HEK293 (cell line): ENCODE measurements around the gene B4GALT1.

Experiments used
- GLIS2 ChIP-seq: fragments of 450-650 bp; formaldehyde crosslinking; IDR thresholded peaks from 2 replicates; pipeline ENCODE4 v1.5.1; 2016; ENCODE audit warnings: missing biosample characterization, missing genetic modification characterization
- KLF17 ChIP-seq: fragments of 450-650 bp; formaldehyde crosslinking; IDR thresholded peaks from 2 replicates; pipeline ENCODE4 v1.5.1; 2016; ENCODE audit warnings: missing biosample characterization, missing genetic modification characterization
- KLF7 ChIP-seq: fragments of 450-650 bp; formaldehyde crosslinking; IDR thresholded peaks from 2 replicates; pipeline ENCODE4 v1.5.1; 2016; ENCODE audit warnings: missing biosample characterization, missing genetic modification characterization, borderline replicate concordance
- KLF8 ChIP-seq: fragments of 450-650 bp; formaldehyde crosslinking; IDR thresholded peaks from 2 replicates; pipeline ENCODE4 v1.5.1; 2016; ENCODE audit warnings: missing biosample characterization, missing genetic modification characterization
- PATZ1 ChIP-seq: fragments of 450-650 bp; formaldehyde crosslinking; IDR thresholded peaks from 2 replicates; pipeline ENCODE4 v1.5.1; 2016; ENCODE audit warnings: missing biosample characterization, missing genetic modification characterization
- REPIN1 ChIP-seq: fragments of 450-650 bp; formaldehyde crosslinking; IDR thresholded peaks from 2 replicates; pipeline ENCODE4 v1.5.1; 2017; ENCODE audit warnings: missing biosample characterization, missing genetic modification characterization, low read depth
- SCRT2 ChIP-seq: fragments of 450-650 bp; formaldehyde crosslinking; IDR thresholded peaks from 2 replicates; pipeline ENCODE4 v1.5.1; 2016; ENCODE audit warnings: missing biosample characterization, missing genetic modification characterization
- SP7 ChIP-seq: fragments of 450-650 bp; formaldehyde crosslinking; IDR thresholded peaks from 2 replicates; pipeline ENCODE4 v1.5.1; 2016; ENCODE audit warnings: missing biosample characterization, missing genetic modification characterization
- WT1 ChIP-seq: fragments of 450-650 bp; formaldehyde crosslinking; IDR thresholded peaks from 2 replicates; pipeline ENCODE4 v1.5.1; 2016; ENCODE audit warnings: missing biosample characterization, missing genetic modification characterization
- ZFP3 ChIP-seq: fragments of 450-650 bp; formaldehyde crosslinking; IDR thresholded peaks from 2 replicates; pipeline ENCODE4 v1.5.1; 2016; ENCODE audit warnings: low read depth, missing biosample characterization, missing genetic modification characterization
- ZNF138 ChIP-seq: fragments of 450-650 bp; formaldehyde crosslinking; IDR thresholded peaks from 2 replicates; pipeline ENCODE4 v1.5.1; 2016; ENCODE audit warnings: missing biosample characterization, missing genetic modification characterization, borderline replicate concordance
- ZNF174 ChIP-seq: fragments of 450-650 bp; formaldehyde crosslinking; IDR thresholded peaks from 2 replicates; pipeline ENCODE4 v1.5.0; 2017; ENCODE audit warnings: missing biosample characterization, mild to moderate bottlenecking, missing genetic modification characterization
- ZNF184 ChIP-seq: fragments of 450-650 bp; IDR thresholded peaks from 2 replicates; pipeline ENCODE4 v1.5.1; 2018; ENCODE audit warnings: missing biosample characterization, mild to moderate bottlenecking, missing genetic modification characterization
- ZNF221 ChIP-seq: fragments of 450-650 bp; formaldehyde crosslinking; IDR thresholded peaks from 2 replicates; pipeline ENCODE4 v1.5.1; 2017; ENCODE audit warnings: missing biosample characterization, missing genetic modification characterization, borderline replicate concordance
- ZNF23 ChIP-seq: fragments of 450-650 bp; formaldehyde crosslinking; IDR thresholded peaks from 2 replicates; pipeline ENCODE4 v1.5.1; 2016; ENCODE audit warnings: missing biosample characterization, missing genetic modification characterization, borderline replicate concordance
- ZNF266 ChIP-seq: fragments of 450-650 bp; formaldehyde crosslinking; IDR thresholded peaks from 2 replicates; pipeline ENCODE4 v1.5.1; 2016; ENCODE audit warnings: missing biosample characterization, missing genetic modification characterization, low read depth
- ZNF335 ChIP-seq: fragments of 450-650 bp; formaldehyde crosslinking; conservative IDR thresholded peaks from 2 replicates; pipeline ENCODE4 v1.5.1; 2016; ENCODE audit warnings: missing biosample characterization, missing genetic modification characterization
- ZNF354C ChIP-seq: fragments of 450-650 bp; formaldehyde crosslinking; IDR thresholded peaks from 2 replicates; pipeline ENCODE4 v1.5.1; 2016; ENCODE audit warnings: missing biosample characterization, missing genetic modification characterization, low read depth, borderline replicate concordance
- ZNF394 ChIP-seq: fragments of 450-650 bp; formaldehyde crosslinking; IDR thresholded peaks from 2 replicates; pipeline ENCODE4 v1.5.1; 2016; ENCODE audit warnings: missing biosample characterization, missing genetic modification characterization, mild to moderate bottlenecking, moderate library complexity, borderline replicate concordance
- ZNF433 ChIP-seq: fragments of 450-650 bp; formaldehyde crosslinking; IDR thresholded peaks from 2 replicates; pipeline ENCODE4 v1.5.1; 2016; ENCODE audit warnings: missing biosample characterization, missing genetic modification characterization, low read depth
- ZNF449 ChIP-seq: fragments of 450-650 bp; formaldehyde crosslinking; IDR thresholded peaks from 2 replicates; pipeline ENCODE4 v1.5.1; 2017; ENCODE audit warnings: missing biosample characterization, mild to moderate bottlenecking, missing genetic modification characterization, moderate library complexity
- ZNF488 ChIP-seq: fragments of 450-650 bp; formaldehyde crosslinking; IDR thresholded peaks from 2 replicates; pipeline ENCODE4 v1.5.1; 2016; ENCODE audit warnings: missing biosample characterization, missing genetic modification characterization
- ZNF521 ChIP-seq: fragments of 450-650 bp; formaldehyde crosslinking; IDR thresholded peaks from 2 replicates; pipeline ENCODE4 v1.5.1; 2017; ENCODE audit warnings: missing biosample characterization, mild to moderate bottlenecking, missing genetic modification characterization
- ZNF529 ChIP-seq: fragments of 450-650 bp; formaldehyde crosslinking; IDR thresholded peaks from 2 replicates; pipeline ENCODE4 v1.5.1; 2017; ENCODE audit warnings: missing genetic modification characterization, missing biosample characterization; ENCODE audit not compliant: insufficient replicate concordance
- ZNF561 ChIP-seq: fragments of 450-650 bp; IDR thresholded peaks from 2 replicates; pipeline ENCODE4 v1.5.1; 2018; ENCODE audit warnings: missing biosample characterization, missing genetic modification characterization, borderline replicate concordance
- ZNF600 ChIP-seq: fragments of 450-650 bp; formaldehyde crosslinking; IDR thresholded peaks from 2 replicates; pipeline ENCODE4 v1.5.1; 2016; ENCODE audit warnings: missing biosample characterization, missing genetic modification characterization
- ZNF621 ChIP-seq: fragments of 450-650 bp; formaldehyde crosslinking; IDR thresholded peaks from 2 replicates; pipeline ENCODE4 v1.5.1; 2017; ENCODE audit warnings: missing biosample characterization, missing genetic modification characterization
- ZNF658 ChIP-seq: fragments of 450-650 bp; formaldehyde crosslinking; IDR thresholded peaks from 2 replicates; pipeline ENCODE4; 2016; ENCODE audit warnings: missing biosample characterization, missing genetic modification characterization
- ZNF692 ChIP-seq: fragments of 450-650 bp; formaldehyde crosslinking; IDR thresholded peaks from 2 replicates; pipeline ENCODE4 v1.5.1; 2016; ENCODE audit warnings: missing biosample characterization, missing genetic modification characterization
- ZNF707 ChIP-seq: fragments of 450-650 bp; formaldehyde crosslinking; IDR thresholded peaks from 2 replicates; pipeline ENCODE4 v1.5.1; 2016; ENCODE audit warnings: missing biosample characterization, missing genetic modification characterization
- ZNF777 ChIP-seq: fragments of 450-650 bp; formaldehyde crosslinking; IDR thresholded peaks from 2 replicates; pipeline ENCODE4 v1.5.1; 2017; ENCODE audit warnings: missing biosample characterization, missing genetic modification characterization, borderline replicate concordance
- ZNF830 ChIP-seq: fragments of 450-650 bp; IDR thresholded peaks from 2 replicates; pipeline ENCODE4 v1.5.0; 2018; ENCODE audit warnings: missing biosample characterization, missing genetic modification characterization, low read depth, mild to moderate bottlenecking, moderate library complexity
- ZSCAN5A ChIP-seq: fragments of 450-650 bp; formaldehyde crosslinking; IDR thresholded peaks from 2 replicates; pipeline ENCODE4 v1.5.1; 2016; ENCODE audit warnings: missing biosample characterization, missing genetic modification characterization

B4GALT1 gene

GRCh38 chr9:33161011-33161588, 6.0 kb downstream of the B4GALT1 start (continued):
- TF ChIP-seq ZNF830 (no peak), KLF8 (tag by site-specific recombination) (no peak), ZNF658 (tag by site-specific recombination) (no peak), ZNF561 (no peak), KLF17 (peak; percentile 41; the same call in 1 of the 2 replicates), ZNF707 (tag by site-specific recombination) (no peak), ZNF23 (no peak), ZNF529 (no peak), SP7 (peak; percentile 85), KLF7 (tag by site-specific recombination) (no peak), ZNF777 (tag by site-specific recombination) (no peak), ZNF138 (no peak), ZNF692 (tag by site-specific recombination) (no peak), SCRT2 (tag by site-specific recombination) (peak; percentile 22; the same call in 1 of the 2 replicates), GLIS2 (tag by site-specific recombination) (no peak), PATZ1 (tag by site-specific recombination) (peak; percentile 55; the same call in 1 of the 2 replicates), REPIN1 (no peak), ZNF354C (tag by site-specific recombination) (no peak), ZNF488 (tag by site-specific recombination) (no peak), WT1 (tag by site-specific recombination) (no peak), ZNF266 (tag by site-specific recombination) (no peak), ZNF174 (tag by site-specific recombination) (no peak), ZFP3 (no peak), ZNF221 (tag by site-specific recombination) (no peak), ZNF394 (peak; percentile 73), ZNF433 (tag by site-specific recombination) (no peak), ZSCAN5A (tag by site-specific recombination) (no peak), ZNF184 (no peak), ZNF521 (no peak), ZNF335 (no peak), ZNF621 (no peak), ZNF600 (tag by site-specific recombination) (no peak), ZNF449 (tag by site-specific recombination) (no peak)
